ENCODE results near the gene PYY. TPM values are rescaled to one million over a fixed set of nuclear protein-coding genes. Genes with fewer than 3 reads are reported as not detected.

PYY gene
- polyA plus RNA-seq, 1 donor from 2014 or later, result not detected

DNA sequence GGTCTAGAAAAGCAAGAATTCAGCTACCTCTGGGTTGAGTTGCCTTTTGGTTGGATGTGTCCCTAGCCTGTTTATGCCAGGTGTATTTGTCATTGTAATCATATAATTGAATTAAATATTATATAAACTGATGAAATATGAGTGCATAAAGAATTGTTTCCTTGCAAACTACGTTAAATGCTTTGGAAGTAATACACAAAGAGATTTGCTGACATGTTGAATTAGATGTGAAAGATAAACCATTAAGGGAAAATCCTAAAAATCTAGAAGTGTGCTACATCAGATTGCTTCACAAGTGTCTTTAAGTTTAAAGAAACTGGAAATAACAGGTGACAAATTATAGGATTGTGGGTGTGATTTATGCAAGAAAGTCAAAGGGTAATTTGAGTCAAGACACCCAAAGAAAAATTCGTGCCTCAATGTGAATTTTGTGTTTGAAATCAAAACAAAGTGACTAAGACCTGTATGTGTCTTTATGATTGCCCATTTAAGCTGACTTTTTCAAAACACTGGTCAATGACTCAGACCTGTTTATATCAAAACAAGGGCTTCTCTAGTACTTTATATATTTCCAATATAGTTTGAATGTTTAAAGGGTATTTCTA lies 5.1 kb upstream of the PYY start:
- H3K4me3 ChIP-seq (ENCODE audit: low read length), result no peak overlapping the region
- TF ChIP-seq SMC3 (conservative IDR thresholded peaks at IDR 0.05; ENCODE audit: poor library complexity), result no peak
- TF ChIP-seq EP300 (conservative IDR thresholded peaks at IDR 0.05; ENCODE audit: poor library complexity, severe bottlenecking), result no peak
- TF ChIP-seq RAD21 (conservative IDR thresholded peaks at IDR 0.05), result no peak
- no peak for TF ChIP-seq EZH2 (IDR thresholded peaks at IDR 0.05; ENCODE audit: borderline replicate concordance, insufficient read depth, low read length, poor library complexity, severe bottlenecking)
- TF ChIP-seq, protein P1, sequence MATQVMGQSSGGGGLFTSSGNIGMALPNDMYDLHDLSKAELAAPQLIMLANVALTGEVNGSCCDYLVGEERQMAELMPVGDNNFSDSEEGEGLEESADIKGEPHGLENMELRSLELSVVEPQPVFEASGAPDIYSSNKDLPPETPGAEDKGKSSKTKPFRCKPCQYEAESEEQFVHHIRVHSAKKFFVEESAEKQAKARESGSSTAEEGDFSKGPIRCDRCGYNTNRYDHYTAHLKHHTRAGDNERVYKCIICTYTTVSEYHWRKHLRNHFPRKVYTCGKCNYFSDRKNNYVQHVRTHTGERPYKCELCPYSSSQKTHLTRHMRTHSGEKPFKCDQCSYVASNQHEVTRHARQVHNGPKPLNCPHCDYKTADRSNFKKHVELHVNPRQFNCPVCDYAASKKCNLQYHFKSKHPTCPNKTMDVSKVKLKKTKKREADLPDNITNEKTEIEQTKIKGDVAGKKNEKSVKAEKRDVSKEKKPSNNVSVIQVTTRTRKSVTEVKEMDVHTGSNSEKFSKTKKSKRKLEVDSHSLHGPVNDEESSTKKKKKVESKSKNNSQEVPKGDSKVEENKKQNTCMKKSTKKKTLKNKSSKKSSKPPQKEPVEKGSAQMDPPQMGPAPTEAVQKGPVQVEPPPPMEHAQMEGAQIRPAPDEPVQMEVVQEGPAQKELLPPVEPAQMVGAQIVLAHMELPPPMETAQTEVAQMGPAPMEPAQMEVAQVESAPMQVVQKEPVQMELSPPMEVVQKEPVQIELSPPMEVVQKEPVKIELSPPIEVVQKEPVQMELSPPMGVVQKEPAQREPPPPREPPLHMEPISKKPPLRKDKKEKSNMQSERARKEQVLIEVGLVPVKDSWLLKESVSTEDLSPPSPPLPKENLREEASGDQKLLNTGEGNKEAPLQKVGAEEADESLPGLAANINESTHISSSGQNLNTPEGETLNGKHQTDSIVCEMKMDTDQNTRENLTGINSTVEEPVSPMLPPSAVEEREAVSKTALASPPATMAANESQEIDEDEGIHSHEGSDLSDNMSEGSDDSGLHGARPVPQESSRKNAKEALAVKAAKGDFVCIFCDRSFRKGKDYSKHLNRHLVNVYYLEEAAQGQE (IDR thresholded peaks at IDR 0.05; ENCODE audit: borderline replicate concordance), result no peak
- TF ChIP-seq, protein P2, sequence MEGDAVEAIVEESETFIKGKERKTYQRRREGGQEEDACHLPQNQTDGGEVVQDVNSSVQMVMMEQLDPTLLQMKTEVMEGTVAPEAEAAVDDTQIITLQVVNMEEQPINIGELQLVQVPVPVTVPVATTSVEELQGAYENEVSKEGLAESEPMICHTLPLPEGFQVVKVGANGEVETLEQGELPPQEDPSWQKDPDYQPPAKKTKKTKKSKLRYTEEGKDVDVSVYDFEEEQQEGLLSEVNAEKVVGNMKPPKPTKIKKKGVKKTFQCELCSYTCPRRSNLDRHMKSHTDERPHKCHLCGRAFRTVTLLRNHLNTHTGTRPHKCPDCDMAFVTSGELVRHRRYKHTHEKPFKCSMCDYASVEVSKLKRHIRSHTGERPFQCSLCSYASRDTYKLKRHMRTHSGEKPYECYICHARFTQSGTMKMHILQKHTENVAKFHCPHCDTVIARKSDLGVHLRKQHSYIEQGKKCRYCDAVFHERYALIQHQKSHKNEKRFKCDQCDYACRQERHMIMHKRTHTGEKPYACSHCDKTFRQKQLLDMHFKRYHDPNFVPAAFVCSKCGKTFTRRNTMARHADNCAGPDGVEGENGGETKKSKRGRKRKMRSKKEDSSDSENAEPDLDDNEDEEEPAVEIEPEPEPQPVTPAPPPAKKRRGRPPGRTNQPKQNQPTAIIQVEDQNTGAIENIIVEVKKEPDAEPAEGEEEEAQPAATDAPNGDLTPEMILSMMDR (IDR thresholded peaks at IDR 0.05; ENCODE audit: poor library complexity, severe bottlenecking), result no peak
- TF ChIP-seq MXI1 (conservative IDR thresholded peaks at IDR 0.05; ENCODE audit: poor library complexity, severe bottlenecking), result no peak
- TF ChIP-seq TAF1 (IDR thresholded peaks at IDR 0.05; ENCODE audit: low read depth), result no peak
- no peak for TF ChIP-seq POLR2AphosphoS5 (IDR thresholded peaks at IDR 0.05)
- H3K27me3 ChIP-seq (ENCODE audit: insufficient read depth, low read depth, low read length), result peaks cover 11% of the 10 kb centered on the region
- H4K20me1 ChIP-seq (ENCODE audit: insufficient read depth), result no peaks in the 10 kb centered on the region
- H3K36me3 ChIP-seq (ENCODE audit: insufficient read depth, low read length), result no peaks in the 10 kb centered on the region
- no peak overlapping the region for H3K4me2 ChIP-seq (ENCODE audit: low read length)
- no peaks in the 10 kb centered on the region for H3K79me2 ChIP-seq (replicated peaks; ENCODE audit: insufficient read depth, low read length)
- no peak overlapping the region for H3K27ac ChIP-seq (ENCODE audit: low read length)
- H3K9ac ChIP-seq (ENCODE audit: low read length), result no peak overlapping the region
- H3K9me3 ChIP-seq (ENCODE audit: low read length), result no peaks in the 10 kb centered on the region
- H2AFZ ChIP-seq (ENCODE audit: low read depth, low read length), result no peak overlapping the region
- no peaks in the 10 kb centered on the region for H3K9me2 ChIP-seq (ENCODE audit: insufficient read depth, low read length)
- no peaks in the 10 kb centered on the region for H3F3A ChIP-seq (ENCODE audit: insufficient read depth, low read length, poor library complexity, severe bottlenecking)

DNA sequence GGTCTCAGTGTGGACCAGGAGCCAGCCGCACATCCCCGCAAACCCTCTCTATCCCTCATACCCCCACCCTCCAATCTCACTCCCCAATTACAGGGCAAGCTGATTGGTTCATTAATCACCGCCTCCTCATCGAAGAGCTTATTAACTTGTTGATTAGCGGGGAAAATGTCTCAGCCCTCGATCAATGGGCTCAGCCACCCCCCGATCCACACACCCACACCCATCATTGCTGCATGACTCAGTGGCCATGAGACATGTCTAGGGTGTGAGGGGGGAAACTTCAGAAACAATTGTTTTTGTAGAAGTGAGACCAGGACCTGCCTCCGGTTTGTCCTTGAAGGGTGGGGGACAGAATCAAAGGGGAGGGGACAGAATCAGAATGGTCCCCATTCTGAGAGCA lies 2.5 kb upstream of the PYY start:
- Histone ChIP-seq H3K36me3 (ENCODE audit: insufficient read depth, low read length) (no peaks in the 10 kb centered on the region), H2AFZ (ENCODE audit: low read depth, low read length) (no peak overlapping the region), H4K20me1 (ENCODE audit: insufficient read depth) (no peaks in the 10 kb centered on the region), H3K27ac (ENCODE audit: low read length) (no peak overlapping the region), H3K9ac (ENCODE audit: low read length) (no peak overlapping the region), H3K9me3 (ENCODE audit: low read length) (no peaks in the 10 kb centered on the region), H3K79me2 (replicated peaks; ENCODE audit: insufficient read depth, low read length) (no peaks in the 10 kb centered on the region), H3F3A (ENCODE audit: insufficient read depth, low read length, poor library complexity, severe bottlenecking) (no peaks in the 10 kb centered on the region), H3K9me2 (ENCODE audit: insufficient read depth, low read length) (no peaks in the 10 kb centered on the region), H3K4me2 (ENCODE audit: low read length) (no peak overlapping the region), H3K4me3 (ENCODE audit: low read length) (no peak overlapping the region), H3K27me3 (ENCODE audit: insufficient read depth, low read depth, low read length) (peaks cover 37% of the 10 kb centered on the region)
- TF ChIP-seq EZH2 (IDR thresholded peaks at IDR 0.05; ENCODE audit: borderline replicate concordance, insufficient read depth, low read length, poor library complexity, severe bottlenecking) (no peak), POLR2AphosphoS5 (IDR thresholded peaks at IDR 0.05) (no peak), MXI1 (conservative IDR thresholded peaks at IDR 0.05; ENCODE audit: poor library complexity, severe bottlenecking) (no peak), RAD21 (conservative IDR thresholded peaks at IDR 0.05) (no peak), TAF1 (IDR thresholded peaks at IDR 0.05; ENCODE audit: low read depth) (no peak)
- TF ChIP-seq, protein P2 (IDR thresholded peaks at IDR 0.05; ENCODE audit: poor library complexity, severe bottlenecking), result no peak

Data from neural cell (in vitro differentiated cells).